ENCODE measurements around the gene SLC7A4.
A peak's percentile ranks its signal among the peaks of the same experiment; 100 is the strongest.
"Not testable (repeated sequence)": the region's sequence is repeated elsewhere in the genome, so short reads cannot be mapped to it uniquely, and the experiment has no call there.

The SLC7A4 gene

GRCh38 chr22:21018314-21018713 is 14.0 kb downstream of the SLC7A4 start:
- no peak for DNase-seq

GRCh38 chr22:21016644-21017420 is 15.5 kb downstream of the SLC7A4 start:
- DNase-seq: no peak

GRCh38 chr22:21015466-21016006 is 16.8 kb downstream of the SLC7A4 start:
- no peak for DNase-seq

GRCh38 chr22:21014726-21015465 is 17.5 kb downstream of the SLC7A4 start, which contains the start of gene P2RX6:
Gene P2RX6, plus strand, starts transcription at chr22:21015165. Its CDS starts 10 bp downstream, at chr22:21015175.
- DNase-seq: no peak

GRCh38 chr22:21014202-21014725 is 18.1 kb downstream of the SLC7A4 start:
- DNase-seq: peak; percentile 40

- no peak for DNase-seq
These were observed 18.6 kb downstream of the SLC7A4 start for GRCh38 chr22:21013657-21014201.

- no peak for DNase-seq
These were observed 19.6 kb downstream of the SLC7A4 start for GRCh38 chr22:21012446-21013407.

GRCh38 chr22:21010426-21011113 is 21.8 kb downstream of the SLC7A4 start:
- no peak for DNase-seq

- no peak for DNase-seq
These were observed 22.5 kb downstream of the SLC7A4 start for GRCh38 chr22:21009638-21010425.

- not testable (repeated sequence) for DNase-seq
These were observed 23.2 kb downstream of the SLC7A4 start for GRCh38 chr22:21009208-21009607.

- peak; percentile 9 for DNase-seq
These were observed 28.6 kb downstream of the SLC7A4 start for GRCh38 chr22:21003782-21004181.

- DNase-seq: peak; percentile 69
These were observed 30.6 kb downstream of the SLC7A4 start, which contains the start of gene THAP7 for GRCh38 chr22:21001601-21002325. Gene THAP7, minus strand, starts transcription at chr22:21002118. Its CDS starts 207 bp downstream, at chr22:21001911.

- no peak for DNase-seq
These were observed 31.3 kb downstream of the SLC7A4 start for GRCh38 chr22:21000987-21001600.

GRCh38 chr22:21000207-21000986 is 32.0 kb downstream of the SLC7A4 start:
- DNase-seq: no peak

GRCh38 chr22:20999350-21000206 is 32.8 kb downstream of the SLC7A4 start:
- DNase-seq: no peak

GRCh38 chr22:20998411-20999336 is 33.7 kb downstream of the SLC7A4 start:
- DNase-seq: no peak

Data from NCI-H2029 treated with DMSO at 0.1 percent for 48 hours (cell line).